Measurements from ENCODE around the gene TENT4A.

DNA sequence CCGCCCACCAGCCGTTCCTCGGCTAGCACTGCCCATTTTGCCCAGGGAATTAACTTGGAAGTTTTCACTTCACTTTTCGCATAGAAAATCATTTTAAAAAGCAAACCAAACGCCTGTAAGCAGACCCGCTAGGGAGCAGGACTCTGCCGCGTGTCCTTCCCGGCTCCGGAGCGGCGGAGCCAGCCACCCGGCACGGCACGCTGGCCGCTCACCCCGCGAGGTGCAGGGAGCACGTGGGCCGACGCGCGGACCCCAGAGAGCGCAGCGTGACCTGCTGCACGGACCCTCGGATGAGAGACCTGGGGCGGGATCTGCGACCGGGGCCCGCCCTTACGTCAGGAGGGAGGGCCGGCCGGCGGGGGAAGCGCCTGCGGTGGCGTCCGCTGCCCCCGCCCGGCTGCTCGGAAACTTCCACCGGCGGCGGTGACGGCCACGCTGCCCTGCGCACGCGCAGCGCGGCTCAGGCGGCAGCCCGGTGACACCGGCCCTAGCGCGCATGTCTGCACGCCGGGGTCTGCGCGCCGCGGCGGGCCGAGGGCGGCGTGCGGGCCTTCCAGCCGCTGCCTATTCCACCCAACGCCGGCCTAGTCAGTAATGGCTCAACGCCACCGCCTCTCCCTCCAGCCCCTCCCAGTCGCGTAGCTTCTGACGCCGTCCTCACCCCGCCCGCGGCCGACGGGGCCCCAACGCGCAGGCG is 507 bp upstream of the TENT4A start:
- TF ChIP-seq, protein P1, sequence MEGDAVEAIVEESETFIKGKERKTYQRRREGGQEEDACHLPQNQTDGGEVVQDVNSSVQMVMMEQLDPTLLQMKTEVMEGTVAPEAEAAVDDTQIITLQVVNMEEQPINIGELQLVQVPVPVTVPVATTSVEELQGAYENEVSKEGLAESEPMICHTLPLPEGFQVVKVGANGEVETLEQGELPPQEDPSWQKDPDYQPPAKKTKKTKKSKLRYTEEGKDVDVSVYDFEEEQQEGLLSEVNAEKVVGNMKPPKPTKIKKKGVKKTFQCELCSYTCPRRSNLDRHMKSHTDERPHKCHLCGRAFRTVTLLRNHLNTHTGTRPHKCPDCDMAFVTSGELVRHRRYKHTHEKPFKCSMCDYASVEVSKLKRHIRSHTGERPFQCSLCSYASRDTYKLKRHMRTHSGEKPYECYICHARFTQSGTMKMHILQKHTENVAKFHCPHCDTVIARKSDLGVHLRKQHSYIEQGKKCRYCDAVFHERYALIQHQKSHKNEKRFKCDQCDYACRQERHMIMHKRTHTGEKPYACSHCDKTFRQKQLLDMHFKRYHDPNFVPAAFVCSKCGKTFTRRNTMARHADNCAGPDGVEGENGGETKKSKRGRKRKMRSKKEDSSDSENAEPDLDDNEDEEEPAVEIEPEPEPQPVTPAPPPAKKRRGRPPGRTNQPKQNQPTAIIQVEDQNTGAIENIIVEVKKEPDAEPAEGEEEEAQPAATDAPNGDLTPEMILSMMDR (IDR thresholded peaks at IDR 0.05), result no peak
- TF ChIP-seq POLR2A (IDR thresholded peaks at IDR 0.05) (no peak), EP300 (IDR thresholded peaks at IDR 0.05) (no peak)

Data from stomach (tissue), 4 donors.